ENCODE measurements around the gene NASP. TPM values are rescaled to one million over a fixed set of nuclear protein-coding genes. Genes with fewer than 3 reads are reported as not detected.
A peak's percentile ranks its signal among the peaks of the same experiment; 100 is the strongest.

Gene NASP
- total and polyA plus RNA-seq, 2 of the 13 experiments (the other 11 are each of a cell fraction or from before 2014, with no cell fraction given), result 132 to 256 TPM

GRCh38 chr1:45658171-45658570 lies 74.3 kb downstream of the NASP start (continued):
- TF ChIP-seq MNT (IDR thresholded peaks at IDR 0.05) (no peak), ATF5 (CRISPR knock-in tag; IDR thresholded peaks at IDR 0.05; ENCODE audit: low read depth) (no peak), FOXA1 (IDR thresholded peaks at IDR 0.05) (no peak), FOXA1 (CRISPR knock-in tag; IDR thresholded peaks at IDR 0.05) (peak; percentile 83), YY1 (IDR thresholded peaks at IDR 0.05; ENCODE audit: insufficient read depth, insufficient replicate concordance, low read depth, low read length) (no peak), ZNF382 (CRISPR knock-in tag; IDR thresholded peaks at IDR 0.05; ENCODE audit: borderline replicate concordance) (no peak), GPBP1L1 (CRISPR knock-in tag; IDR thresholded peaks at IDR 0.05) (no peak), ASH2L (IDR thresholded peaks at IDR 0.05; ENCODE audit: insufficient read length, low read depth, low read length) (peak; percentile 58), TBP (CRISPR knock-in tag; IDR thresholded peaks at IDR 0.05) (no peak), MAZ (IDR thresholded peaks at IDR 0.05; ENCODE audit: borderline replicate concordance, low read depth, low read length) (no peak), MAZ (CRISPR knock-in tag; IDR thresholded peaks at IDR 0.05; ENCODE audit: low read depth) (no peak), ZNF878 (CRISPR knock-in tag; IDR thresholded peaks at IDR 0.05) (no peak), SOX6 (IDR thresholded peaks at IDR 0.05) (no peak), SOX6 (CRISPR knock-in tag; IDR thresholded peaks at IDR 0.05) (peak; percentile 87), KDM2A (CRISPR knock-in tag; IDR thresholded peaks at IDR 0.05; ENCODE audit: borderline replicate concordance, low read depth) (no peak), ZNF101 (CRISPR knock-in tag; IDR thresholded peaks at IDR 0.05; ENCODE audit: borderline replicate concordance, low read depth) (no peak), ZNF256 (CRISPR knock-in tag; conservative IDR thresholded peaks at IDR 0.05) (no peak), ZNF629 (CRISPR knock-in tag; conservative IDR thresholded peaks at IDR 0.05) (0 out of 2 replicates have a peak, but pooled peaks have one; percentile 26), USF2 (IDR thresholded peaks at IDR 0.05; ENCODE audit: low read depth, low read length) (no peak), USF2 (CRISPR knock-in tag; IDR thresholded peaks at IDR 0.05; ENCODE audit: borderline replicate concordance) (no peak), NCOA2 (CRISPR knock-in tag; IDR thresholded peaks at IDR 0.05) (peak; percentile 67), ZNF672 (CRISPR knock-in tag; IDR thresholded peaks at IDR 0.05) (no peak), ZNF460 (CRISPR knock-in tag; IDR thresholded peaks at IDR 0.05; ENCODE audit: borderline replicate concordance) (no peak), ZNF788 (CRISPR knock-in tag; IDR thresholded peaks at IDR 0.05; ENCODE audit: borderline replicate concordance) (no peak), POGZ (CRISPR knock-in tag; IDR thresholded peaks at IDR 0.05) (0 out of 2 replicates have a peak, but pooled peaks have one; percentile 39), ZNF263 (CRISPR knock-in tag; IDR thresholded peaks at IDR 0.05) (no peak), MIXL1 (CRISPR knock-in tag; IDR thresholded peaks at IDR 0.05) (peak; percentile 90), MTA3 (CRISPR knock-in tag; IDR thresholded peaks at IDR 0.05) (no peak)

Data from HepG2 (cell line).